NCI-H2196 treated with DMSO at 0.1 percent for 48 hours (cell line): Measurements from ENCODE around the gene MCM5.

Source experiments
- DNase-seq: peaks from one replicate; lab custom pipeline; 2025; ENCODE audit not compliant: unreplicated experiment; lab: John Stamatoyannopoulos, UW

The MCM5 gene

DNA sequence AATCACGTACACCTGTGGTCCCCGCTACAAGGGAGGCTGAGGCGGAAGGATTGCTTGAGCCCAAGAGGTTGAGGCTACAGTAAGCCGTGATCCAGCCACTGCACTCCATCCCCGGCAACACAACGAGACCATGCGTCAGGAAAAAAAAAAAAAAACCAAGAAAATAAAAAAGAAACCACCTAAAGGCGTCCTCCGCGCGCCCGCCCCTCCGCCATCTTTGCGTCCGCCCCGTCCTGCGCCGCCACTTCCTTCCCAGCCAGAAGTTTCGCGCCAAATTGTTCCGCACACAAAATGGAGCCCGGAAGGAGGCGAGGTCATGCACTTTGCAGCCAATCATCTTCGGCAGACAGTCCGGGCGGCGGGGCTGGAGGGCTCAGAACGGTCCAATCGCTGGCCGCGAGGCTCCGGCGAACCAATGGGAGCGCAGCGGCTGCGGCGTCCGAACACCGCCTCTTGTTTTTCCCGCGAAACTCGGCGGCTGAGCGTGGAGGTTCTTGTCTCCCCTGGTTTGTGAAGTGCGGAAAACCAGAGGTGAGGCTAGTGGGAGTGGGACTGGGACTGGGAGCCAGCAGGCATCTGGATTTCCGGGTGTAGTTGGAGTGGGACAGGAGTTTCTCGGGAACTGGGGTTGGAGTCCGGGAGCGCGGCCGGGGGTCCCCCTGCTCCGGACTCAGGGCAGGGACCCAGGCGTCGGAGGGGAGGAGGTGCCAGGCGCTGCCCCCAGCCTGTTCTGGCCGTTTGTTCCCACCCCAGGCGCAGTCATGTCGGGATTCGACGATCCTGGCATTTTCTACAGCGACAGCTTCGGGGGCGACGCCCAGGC lies at the start of gene MCM5:
TSS of gene MCM5 (plus strand) at position 463 of the 823 bp plus-strand sequence. CDS start at position 762, 299 bp downstream.
- DNase-seq, result peak; percentile 88

DNA sequence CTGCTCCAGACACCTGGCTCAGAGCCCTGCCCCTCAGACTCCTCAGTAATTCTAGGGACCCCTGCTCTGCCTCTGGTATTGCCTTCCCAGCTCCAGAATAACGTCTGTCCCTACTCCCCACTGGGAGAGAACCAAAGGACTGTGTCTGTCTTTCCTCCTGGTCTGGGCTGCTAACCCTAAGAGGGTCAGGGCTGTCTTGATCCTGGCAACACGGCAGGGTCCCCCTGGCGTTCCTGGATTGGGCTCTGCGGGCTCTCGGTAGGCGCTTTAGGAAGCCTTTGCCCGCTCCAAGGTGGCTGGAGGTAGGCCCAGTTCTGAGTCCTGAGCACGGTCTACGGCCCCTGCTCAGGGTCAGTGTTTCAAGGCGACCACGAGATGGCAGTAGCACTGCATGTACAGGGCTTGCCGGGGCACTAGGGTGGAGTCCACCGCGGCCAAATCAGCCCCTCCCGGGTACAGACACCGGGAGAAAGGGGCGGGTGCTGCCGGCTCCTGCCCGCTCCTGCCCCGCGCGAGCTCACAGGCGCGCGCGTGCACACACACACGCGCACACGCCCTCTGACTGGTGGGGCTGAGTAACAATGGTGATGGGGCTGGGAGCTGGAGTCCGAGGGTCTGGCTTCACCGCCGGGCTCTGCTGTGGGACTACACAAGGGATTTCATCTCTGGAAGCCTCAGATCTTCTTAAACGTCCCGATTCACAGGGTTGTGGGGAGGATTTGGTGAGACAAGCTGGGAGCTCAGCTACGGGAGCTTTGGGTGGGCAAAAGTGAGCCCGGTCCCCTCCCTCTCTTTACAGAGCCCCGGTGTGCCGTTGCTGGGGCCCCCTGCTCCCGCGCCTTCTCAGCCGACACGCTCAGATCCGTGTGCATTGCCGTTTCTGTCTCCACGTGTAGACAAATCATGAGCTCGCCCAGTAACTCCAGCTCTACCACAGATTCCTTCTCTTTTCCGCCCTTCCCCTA lies 49.1 kb upstream of the MCM5 start:
- peak; percentile 74 for DNase-seq

DNA sequence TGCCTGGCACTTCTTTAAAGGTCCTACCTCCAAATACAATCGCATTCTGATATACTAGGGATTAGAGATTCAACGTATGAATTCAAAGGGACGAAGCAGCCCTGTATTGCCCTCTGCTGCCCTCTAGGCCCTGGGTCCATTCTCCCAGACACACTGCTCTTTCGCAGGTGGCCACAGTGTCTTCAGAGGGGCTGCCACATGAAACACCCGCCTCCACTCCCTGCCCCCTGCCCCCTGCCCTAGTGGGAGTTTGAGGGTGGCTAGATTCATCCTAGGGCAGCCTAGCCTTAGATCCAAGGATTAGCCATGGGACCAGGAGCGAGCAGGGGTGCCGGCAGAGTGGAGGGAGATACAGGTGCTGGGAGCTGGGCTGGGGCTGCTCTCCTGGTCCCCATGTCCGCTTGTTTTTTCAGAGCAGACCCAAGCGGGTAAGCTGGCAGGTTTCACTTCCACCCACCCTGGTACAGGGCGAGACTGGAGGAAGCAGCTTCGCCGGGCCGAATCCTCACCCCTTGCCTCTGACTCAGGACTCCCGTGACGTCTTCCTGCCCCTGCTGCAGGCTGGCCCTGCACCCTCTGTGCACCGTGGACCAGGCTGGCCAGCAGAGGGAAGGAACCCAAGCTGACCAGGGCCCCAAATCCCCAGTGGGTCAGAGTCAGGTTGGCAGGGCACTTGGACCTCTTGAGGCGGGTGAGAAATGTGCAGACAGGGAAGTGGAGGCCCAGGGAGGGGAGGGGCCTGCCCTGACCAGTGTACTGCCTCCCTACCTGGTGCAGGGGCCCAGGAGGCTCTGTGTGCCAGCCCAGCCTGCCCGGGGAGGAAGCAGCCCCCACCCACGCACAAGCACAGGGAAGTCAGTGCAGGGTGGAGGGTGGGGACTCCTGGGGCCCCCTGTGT lies 47.5 kb upstream of the MCM5 start:
- DNase-seq, result no peak

DNA sequence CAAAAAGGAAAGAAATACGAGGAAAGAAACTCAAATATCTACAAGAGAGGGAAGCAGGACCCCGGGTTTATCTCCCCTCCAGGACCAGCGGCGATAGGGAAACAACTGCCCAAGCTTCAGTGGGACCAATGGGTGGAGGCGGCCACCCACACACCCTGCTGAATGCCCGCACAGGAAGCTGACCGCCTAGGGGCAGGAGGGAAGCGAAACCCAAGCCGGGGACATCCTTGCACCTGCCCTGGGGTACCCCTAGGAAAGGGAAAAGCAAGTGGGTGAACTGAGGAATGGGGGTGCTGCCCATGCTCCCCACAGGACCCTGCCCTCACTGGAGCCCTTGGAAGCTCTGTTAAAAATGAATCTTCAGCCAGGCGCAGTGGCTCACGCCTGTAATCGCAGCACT lies 46.6 kb upstream of the MCM5 start:
- no peak for DNase-seq

DNA sequence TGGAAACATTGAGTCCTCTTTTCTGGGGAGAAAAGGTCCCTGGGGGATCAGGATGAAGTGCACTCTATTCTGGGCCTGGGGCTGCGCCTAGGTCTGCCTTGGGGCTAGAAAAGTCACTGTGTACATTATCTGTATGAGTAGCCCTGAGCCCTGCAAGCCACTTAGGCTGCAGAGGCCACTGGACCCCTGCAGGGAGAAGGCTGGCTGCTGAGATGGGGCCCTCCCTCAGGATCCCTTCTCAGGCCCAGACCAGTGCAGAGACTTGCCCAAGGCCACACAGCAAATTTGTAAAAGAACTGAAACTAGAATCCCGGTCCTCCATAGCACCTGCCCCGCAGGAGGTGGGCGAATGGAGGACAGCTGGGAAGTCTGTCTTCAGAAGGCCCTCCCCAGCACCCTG lies 45.9 kb upstream of the MCM5 start:
- DNase-seq, result no peak

DNA sequence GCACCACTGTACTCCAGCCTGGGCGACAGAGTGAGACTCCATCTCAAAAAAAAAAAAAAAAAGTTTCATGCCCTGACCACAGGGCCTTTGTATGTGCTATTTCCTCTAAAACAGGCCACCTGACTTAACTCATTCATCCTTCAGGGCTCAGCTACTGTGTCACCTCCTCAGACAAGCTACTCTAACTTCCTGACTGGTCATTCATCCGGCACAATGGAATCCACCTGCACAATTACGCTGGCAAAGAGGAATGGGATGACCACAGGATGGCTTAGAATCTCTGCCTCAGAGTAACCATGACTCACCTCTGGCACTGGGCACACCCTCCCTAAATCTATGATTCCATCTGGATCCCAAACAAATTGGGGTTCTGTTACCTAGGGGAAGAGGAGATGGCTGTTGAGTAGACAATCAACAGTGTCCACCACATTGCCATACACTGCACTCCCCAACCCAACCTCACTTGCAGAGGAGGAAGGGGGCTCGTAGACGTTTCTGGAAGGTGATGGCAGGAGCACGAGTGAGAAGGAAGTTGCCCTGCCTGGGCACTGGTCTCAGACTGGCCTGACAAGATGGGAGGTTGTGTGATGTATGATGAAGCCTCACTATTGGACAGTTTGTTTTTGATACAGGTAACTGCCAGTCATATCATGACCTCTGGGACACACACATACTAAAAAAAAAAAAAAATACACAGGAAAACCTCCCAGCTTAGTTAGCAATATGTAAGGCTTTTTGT lies 41.9 kb upstream of the MCM5 start:
- no peak for DNase-seq

DNA sequence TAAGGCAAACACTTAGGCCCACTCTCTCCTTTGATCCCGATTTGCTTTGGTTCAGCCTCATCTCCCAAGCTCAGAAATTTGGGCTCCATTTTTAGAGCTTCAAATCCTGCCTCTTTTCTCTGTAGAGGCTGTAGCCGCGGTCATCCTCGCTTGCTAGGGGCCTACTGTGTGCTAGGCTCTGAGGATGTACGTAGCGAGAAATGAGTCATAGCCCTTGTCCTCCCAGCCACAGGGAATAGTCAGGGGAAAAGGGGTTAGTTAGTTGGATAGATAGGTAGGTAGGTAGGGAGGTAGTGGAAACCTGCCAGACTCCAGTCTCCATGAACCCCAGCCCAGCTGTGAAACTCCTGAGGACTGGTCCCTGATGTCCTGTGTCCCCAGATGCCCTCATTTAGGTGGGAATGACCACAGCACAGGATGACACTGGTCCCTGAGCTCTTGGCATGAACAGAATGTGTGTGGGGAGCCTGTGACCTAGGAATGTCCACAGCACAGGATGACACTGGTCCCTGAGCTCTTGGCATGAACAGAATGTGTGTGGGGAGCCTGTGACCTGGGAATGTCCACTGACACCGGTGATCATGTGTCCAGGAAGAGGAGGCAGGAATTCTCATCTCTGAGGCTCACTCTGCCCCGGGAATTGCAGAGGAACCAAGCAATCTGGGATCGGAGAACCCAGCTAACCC lies 40.4 kb upstream of the MCM5 start:
- no peak for DNase-seq

DNA sequence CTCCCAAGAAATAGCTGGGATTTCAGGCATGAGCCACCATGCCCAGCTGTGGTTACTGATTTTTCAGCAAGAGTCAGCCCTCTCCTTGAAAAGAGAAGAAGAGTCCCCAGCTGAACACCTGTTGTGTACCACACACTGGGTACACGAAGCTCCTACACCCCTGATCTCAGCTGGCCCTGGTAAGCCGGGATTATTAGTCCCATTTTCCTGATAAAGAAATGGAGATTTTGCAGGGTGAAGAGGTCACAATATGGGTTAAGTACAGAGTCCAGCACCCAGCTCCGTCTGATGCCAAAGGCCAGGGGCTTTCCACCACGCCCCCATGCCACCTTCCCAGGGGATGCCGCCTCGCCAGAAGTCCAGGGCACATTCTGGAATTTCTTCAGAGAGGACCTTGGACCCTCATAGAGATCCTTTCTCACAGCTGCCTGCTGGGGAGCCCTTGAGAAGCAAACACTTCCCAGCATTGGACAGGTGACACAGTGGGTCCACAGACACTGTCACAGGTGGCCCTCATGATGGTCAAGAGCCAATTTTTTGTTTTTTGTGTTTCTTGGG lies 38.9 kb upstream of the MCM5 start:
- DNase-seq, result no peak

DNA sequence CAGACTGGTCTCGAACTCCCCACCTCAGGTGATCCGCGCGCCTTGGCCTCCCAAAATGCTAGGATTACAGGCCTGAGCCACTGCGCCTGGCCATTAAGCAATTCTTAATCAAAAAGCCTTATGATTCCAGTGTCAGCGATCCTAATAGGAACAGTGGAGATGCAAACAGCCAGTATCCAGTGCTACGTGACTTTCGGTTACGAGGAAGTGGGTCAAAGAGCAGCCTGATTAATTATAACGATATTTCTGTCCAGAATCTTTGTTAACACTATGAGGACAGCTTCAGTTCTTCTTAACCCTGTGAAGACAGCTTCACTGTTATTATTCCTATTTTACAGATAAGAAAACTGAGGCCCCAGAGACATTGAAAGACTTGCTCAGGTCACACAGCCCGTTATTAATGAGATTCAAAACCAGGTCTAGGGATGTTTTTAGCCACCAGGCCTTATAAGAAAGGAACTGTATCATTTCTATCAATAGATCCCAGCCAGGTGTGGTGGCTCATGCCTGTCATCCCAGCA lies 36.3 kb upstream of the MCM5 start:
- DNase-seq, result no peak

DNA sequence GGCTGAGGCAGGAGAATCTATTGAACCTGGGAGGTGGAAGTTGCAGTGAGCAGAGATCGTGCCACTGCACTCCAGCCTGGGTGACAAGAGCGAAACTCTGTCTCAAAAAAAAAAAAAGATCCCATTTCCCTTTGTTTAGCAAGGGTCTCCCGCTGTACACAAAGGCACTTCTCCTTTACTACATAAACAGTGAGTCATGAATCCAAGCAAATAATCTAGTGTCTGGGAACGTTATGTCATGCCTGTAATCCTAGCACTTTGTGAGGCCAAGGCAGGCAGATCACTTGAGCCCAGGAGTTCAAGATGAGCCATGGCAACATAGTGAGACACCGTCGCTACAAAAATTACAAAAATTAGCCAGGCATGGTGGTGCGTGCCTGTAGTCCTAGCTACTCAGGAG lies 35.7 kb upstream of the MCM5 start:
- peak; percentile 20 for DNase-seq

DNA sequence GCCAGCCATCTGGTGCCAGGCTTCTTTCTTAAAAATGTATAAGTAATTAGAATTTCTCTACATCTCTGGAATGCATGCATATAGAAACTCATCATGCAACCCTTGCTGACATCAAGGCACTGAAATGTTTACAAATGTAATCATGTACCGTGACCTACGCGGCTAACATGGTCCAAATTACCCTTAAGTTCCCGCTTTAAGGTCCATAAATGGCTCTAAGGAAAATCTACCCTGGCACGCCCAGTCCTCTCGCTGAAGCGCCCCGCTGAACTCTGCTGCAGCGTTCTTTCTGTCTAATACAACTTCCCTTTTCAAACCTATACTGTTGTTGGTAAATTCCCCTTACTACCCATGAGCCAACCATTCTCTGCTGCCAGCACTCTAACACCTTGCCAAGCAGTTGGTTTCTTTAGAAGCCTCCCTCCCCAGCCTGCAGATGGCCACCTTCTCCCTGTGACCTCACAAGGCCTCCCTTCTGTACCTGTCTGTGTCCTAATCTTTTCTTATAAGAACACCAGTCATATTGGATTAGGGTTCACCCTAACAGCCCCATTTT lies 32.5 kb upstream of the MCM5 start:
- no peak for DNase-seq

DNA sequence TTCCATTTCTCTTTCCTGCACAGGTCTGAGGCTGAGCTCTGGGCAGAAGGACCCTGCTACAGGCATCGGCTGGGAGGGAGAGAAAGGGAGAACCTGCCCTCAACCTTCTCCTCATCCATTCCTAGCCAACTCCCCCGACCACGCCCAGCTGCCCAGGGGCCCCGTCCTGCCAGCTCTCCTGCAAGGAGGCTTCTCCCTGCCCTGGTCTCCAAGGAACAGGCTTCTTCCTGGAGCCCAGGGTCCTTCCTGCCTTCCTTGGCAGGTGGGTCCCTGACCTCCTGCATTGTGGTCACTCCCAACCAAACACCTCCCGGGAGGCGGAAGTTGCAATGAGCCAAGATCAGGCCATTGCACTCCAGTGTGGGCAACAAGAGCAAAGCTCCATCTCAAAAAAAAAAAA lies 31.6 kb upstream of the MCM5 start:
- no peak for DNase-seq

DNA sequence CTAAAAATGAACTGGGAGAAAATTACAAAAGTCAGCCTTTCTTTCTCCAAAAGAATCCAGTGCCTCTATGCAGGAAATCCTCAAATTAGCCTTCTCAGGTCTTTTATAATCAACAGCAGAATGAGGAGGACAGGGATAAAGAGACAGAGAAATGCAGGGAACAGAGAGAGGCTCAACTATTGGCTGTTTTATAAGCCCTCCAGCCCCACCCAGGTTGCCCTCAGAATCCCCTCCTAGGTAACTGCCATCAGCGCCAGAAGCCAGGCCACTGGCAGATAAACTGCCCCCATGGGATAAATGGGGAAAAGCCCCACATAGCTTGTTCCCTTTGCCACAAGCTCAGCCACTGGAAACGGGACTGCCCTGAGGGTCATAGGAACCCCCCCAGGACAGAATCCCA lies 29.9 kb upstream of the MCM5 start:
- no peak for DNase-seq

DNA sequence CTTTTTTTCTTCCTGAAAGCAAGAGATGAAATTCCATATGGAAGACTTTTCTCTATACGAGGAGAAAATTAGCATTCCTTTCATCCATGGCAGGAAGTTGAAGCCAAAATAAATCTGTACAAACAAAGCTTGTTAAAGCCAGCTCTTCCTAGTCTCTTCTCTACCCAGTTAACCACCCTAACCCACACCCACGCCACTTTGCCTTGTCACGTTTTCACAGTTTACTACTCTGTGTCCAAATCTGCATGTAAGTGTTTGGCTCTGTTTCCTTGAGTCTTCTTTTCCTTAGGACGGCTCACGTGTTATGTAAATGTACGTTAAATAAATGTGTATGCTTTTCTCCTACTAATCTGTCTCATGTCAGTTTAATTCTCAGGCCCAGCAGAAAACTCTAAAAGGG lies 26.2 kb upstream of the MCM5 start:
- DNase-seq, result no peak

DNA sequence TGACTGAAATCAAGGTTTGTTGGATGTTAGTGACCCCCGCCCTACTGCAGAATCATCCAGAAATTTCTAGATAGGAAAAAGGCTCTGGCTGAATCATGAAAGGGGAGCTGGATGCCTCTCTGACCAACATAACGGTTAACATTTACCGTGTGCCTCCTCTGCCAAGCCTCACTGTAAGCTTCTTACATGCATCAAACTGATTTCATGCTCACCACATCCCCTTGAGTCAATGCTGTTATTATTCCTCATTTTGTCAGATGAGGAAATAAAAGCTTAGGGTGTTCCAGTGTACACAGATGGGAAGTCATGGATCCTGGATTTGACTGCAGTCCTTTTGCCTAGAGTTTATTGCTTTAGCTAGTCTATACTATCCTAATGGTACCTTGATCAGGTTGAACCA lies 24.9 kb upstream of the MCM5 start:
- DNase-seq, result no peak

DNA sequence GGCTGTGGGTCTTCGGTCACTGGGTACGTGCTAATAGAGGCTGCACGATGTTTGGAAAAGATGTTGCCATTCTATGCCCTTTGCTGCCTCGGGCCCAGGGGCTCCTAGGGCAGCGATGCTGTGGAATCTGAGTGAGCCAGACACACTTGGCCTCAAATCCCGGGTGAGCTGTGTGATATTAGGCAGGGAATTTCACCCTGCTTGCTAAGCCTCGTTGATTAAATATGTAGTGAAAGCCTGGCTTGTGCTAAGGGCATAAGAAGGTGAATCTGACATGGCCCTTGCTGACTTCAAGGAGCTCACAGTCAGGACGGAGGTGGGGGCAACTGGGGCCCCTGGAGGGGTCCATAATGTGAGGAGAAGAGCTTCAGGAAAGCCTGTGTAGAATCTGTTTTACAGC lies 24.4 kb upstream of the MCM5 start:
- no peak for DNase-seq

DNA sequence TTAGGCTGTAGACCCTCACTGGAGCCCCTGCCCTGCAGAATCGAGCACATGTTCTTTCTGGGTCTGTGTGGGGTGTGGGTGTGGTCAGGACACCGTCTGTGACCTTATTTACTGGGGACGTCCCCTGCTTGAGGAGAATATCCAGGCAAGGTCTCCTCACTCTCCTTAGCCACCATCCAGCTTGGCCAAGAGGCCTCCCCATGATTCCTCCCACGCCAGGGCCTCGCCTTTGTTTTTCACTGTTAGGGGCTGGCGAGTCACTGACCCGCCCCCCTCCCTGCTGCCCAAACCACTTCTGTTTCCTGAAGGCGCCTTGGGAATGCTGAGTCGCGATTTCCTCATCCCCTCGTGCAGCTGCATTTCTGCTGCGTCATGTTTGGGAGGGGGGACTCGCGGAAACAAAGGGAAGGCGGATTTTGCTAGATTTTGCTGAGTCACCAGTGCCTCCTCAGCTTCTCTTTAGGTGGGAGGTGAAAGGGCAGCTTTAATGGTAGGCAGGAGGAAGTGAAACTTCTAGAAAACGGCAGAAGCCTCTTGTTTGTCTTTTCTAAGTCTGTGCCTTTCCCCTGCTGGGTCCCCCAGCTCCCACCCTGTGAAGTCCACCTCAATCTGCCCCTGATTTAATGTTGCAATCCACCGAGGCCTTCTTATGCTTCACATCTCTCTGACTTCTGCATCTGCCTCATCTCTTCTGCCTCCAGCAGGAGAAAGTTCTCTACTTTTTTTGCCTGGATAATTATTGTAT lies 23.0 kb upstream of the MCM5 start:
- DNase-seq, result peak; percentile 58

DNA sequence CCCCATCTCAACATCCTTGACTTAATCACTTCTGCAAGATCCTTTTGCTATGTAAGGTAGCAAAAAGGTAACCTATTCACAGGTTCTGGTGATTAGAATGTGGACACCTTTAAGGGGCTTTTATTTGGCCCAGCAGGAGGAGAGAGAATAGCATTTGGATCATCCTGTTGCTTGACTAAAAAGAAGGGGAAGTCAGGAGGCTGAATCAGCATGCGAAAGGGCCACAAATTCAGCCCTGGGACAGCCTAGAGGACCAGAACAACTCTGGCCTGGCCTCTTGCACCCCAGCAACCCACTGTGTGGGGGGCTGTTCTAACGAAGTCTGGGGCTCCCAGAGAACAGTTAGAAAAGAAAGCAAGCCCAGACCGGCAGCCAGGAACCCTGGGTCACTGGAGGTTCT lies 22.2 kb upstream of the MCM5 start:
- no peak for DNase-seq
